Astrocyte (in vitro differentiated cells and primary cell): ENCODE measurements around the gene SKIC2.

Source experiments
- EZH2 ChIP-seq: IDR thresholded peaks from 2 replicates; pipeline ENCODE4 v1.6.1; 2012; ENCODE audit warnings: mild to moderate bottlenecking, low read length, inconsistent platforms; ENCODE audit not compliant: insufficient read depth
- TF ChIP-seq, protein P1 (sequence below): IDR thresholded peaks from 2 replicates; pipeline ENCODE4 v1.5.1; 2011; ENCODE audit warnings: low read depth, mild to moderate bottlenecking, inconsistent platforms, low read length, moderate library complexity; ENCODE audit not compliant: insufficient read depth

DNA sequence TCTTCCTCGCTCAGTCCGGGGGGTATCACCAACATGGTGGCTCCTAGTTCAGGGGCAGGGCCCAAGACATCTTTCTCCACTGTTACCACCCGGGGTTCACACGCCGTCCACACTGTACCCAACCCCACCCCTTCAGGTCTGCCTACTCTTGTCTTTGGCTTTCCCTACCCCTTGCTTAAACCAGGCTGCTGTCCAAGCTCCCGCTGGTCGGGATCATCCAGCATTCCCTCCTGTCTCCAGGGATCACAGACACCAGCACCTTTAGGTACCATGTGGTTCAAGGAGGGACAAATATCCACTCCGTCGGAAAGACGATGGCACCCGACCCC is 599 bp upstream of the SKIC2 start:
- TF ChIP-seq, protein P1, sequence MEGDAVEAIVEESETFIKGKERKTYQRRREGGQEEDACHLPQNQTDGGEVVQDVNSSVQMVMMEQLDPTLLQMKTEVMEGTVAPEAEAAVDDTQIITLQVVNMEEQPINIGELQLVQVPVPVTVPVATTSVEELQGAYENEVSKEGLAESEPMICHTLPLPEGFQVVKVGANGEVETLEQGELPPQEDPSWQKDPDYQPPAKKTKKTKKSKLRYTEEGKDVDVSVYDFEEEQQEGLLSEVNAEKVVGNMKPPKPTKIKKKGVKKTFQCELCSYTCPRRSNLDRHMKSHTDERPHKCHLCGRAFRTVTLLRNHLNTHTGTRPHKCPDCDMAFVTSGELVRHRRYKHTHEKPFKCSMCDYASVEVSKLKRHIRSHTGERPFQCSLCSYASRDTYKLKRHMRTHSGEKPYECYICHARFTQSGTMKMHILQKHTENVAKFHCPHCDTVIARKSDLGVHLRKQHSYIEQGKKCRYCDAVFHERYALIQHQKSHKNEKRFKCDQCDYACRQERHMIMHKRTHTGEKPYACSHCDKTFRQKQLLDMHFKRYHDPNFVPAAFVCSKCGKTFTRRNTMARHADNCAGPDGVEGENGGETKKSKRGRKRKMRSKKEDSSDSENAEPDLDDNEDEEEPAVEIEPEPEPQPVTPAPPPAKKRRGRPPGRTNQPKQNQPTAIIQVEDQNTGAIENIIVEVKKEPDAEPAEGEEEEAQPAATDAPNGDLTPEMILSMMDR, result no peak
- TF ChIP-seq EZH2, result no peak
